Calu3 (cell line): Measurements from ENCODE around the gene LHX4. TPM values are rescaled to one million over a fixed set of nuclear protein-coding genes. Genes with fewer than 3 reads are reported as not detected.

Experiments used
- BruUV-seq: library from RNA; stranded (reverse); fragments of 400-500 nt; replicated peaks from 2 replicates; lab custom pipeline; 2021; lab: Mats Ljungman, UMichigan
- CTCF ChIA-PET: fragments of 300-600 bp; sonication (Branson Sonifier 250); formaldehyde crosslinking; loops from one replicate; lab custom pipeline; 2022; ENCODE audit warnings: antibody characterized with exemption; lab: Charles Lee
- DNase-seq: peaks from one replicate; pipeline ENCODE4 v3.0.0; 2022
- H3K27ac Mint-ChIP-seq: one replicate; pipeline ENCODE4 v1.8.0; 2022; ENCODE audit warnings: mixed read lengths; ENCODE audit not compliant: unreplicated experiment
- H3K27me3 Mint-ChIP-seq: one replicate; pipeline ENCODE4 v1.8.0; 2022; ENCODE audit warnings: mixed read lengths; ENCODE audit not compliant: unreplicated experiment
- H3K36me3 Mint-ChIP-seq: one replicate; pipeline ENCODE4 v1.8.0; 2022; ENCODE audit warnings: mild to moderate bottlenecking, moderate library complexity, mixed read lengths; ENCODE audit not compliant: insufficient read depth, unreplicated experiment
- H3K4me1 Mint-ChIP-seq: one replicate; pipeline ENCODE4 v1.8.0; 2022; ENCODE audit warnings: mild to moderate bottlenecking, low read depth, mixed read lengths; ENCODE audit not compliant: unreplicated experiment
- H3K4me3 Mint-ChIP-seq: one replicate; pipeline ENCODE4 v1.8.0; 2022; ENCODE audit warnings: mild to moderate bottlenecking, low read depth, moderate library complexity, mixed read lengths; ENCODE audit not compliant: unreplicated experiment
- H3K9me3 Mint-ChIP-seq: one replicate; pipeline ENCODE4 v1.8.0; 2022; ENCODE audit warnings: low read depth, mixed read lengths; ENCODE audit not compliant: unreplicated experiment
- CTCF ChIP-seq: fragments of 200-600 bp; IDR thresholded peaks from one replicate; pipeline ENCODE4 v1.8.0; 2022; ENCODE audit warnings: antibody characterized with exemption; ENCODE audit not compliant: unreplicated experiment
- intact Hi-C: fragments of 100-400 bp; cut with micrococcal nuclease; formaldehyde crosslinking; loops from one replicate; pipeline ENCODE4 v1.10.0; 2022; ENCODE audit not compliant: unreplicated experiment
- total RNA-seq: library from RNA; stranded (reverse); gene quantifications from 2 replicates; pipeline ENCODE4 v1.2.3, GENCODE V29; 2022

Gene LHX4
- total RNA-seq, 1 experiment from 2014 or later: 0.19 TPM

- CTCF ChIA-PET: no interaction called here
- peaks cover 20% of the 10 kb centered on the region for H3K4me1 Mint-ChIP-seq
- no peak for TF ChIP-seq CTCF
- no TSS peak for BruUV-seq
- H3K9me3 Mint-ChIP-seq: no peaks in the 10 kb centered on the region
- no peak overlapping the region for H3K27ac Mint-ChIP-seq
- no peak for DNase-seq
- no peaks in the 10 kb centered on the region for H3K27me3 Mint-ChIP-seq
- H3K36me3 Mint-ChIP-seq: peaks cover 29% of the 10 kb centered on the region
- intact Hi-C loops: loop anchor here (1.0 kb wide), 1 partner anchor 226 kb away; no protein-coding TSS in a partner anchor
- no peak overlapping the region for H3K4me3 Mint-ChIP-seq
Measured at GRCh38 chr1:180190091-180190490, 40.0 kb upstream of the LHX4 start.

- TF ChIP-seq CTCF: no peak
- BruUV-seq: no TSS peak
- H3K4me3 Mint-ChIP-seq: no peak overlapping the region
- no peak for DNase-seq
- no peaks in the 10 kb centered on the region for H3K9me3 Mint-ChIP-seq
- no peaks in the 10 kb centered on the region for H3K27me3 Mint-ChIP-seq
- peaks cover 32% of the 10 kb centered on the region for H3K36me3 Mint-ChIP-seq
- intact Hi-C loops: no loop called here
- peaks cover 20% of the 10 kb centered on the region for H3K4me1 Mint-ChIP-seq
- H3K27ac Mint-ChIP-seq: no peak overlapping the region
- CTCF ChIA-PET: no interaction called here
Measured at GRCh38 chr1:180192172-180192571, 37.9 kb upstream of the LHX4 start.

- Mint-ChIP-seq H3K4me1 (peaks cover 20% of the 10 kb centered on the region), H3K36me3 (peaks cover 33% of the 10 kb centered on the region), H3K9me3 (no peaks in the 10 kb centered on the region), H3K27me3 (no peaks in the 10 kb centered on the region), H3K27ac (no peak overlapping the region), H3K4me3 (no peak overlapping the region)
- CTCF ChIA-PET: no interaction called here
- no TSS peak for BruUV-seq
- TF ChIP-seq CTCF: no peak
- DNase-seq: no peak
- intact Hi-C loops: no loop called here
Measured at GRCh38 chr1:180193141-180194047, 36.7 kb upstream of the LHX4 start.

- no peak for TF ChIP-seq CTCF
- Mint-ChIP-seq H3K9me3 (no peaks in the 10 kb centered on the region), H3K4me1 (peaks cover 20% of the 10 kb centered on the region), H3K36me3 (peaks cover 36% of the 10 kb centered on the region), H3K4me3 (no peak overlapping the region), H3K27me3 (no peaks in the 10 kb centered on the region), H3K27ac (no peak overlapping the region)
- intact Hi-C loops: no loop called here
- no TSS peak for BruUV-seq
- CTCF ChIA-PET: no interaction called here
- DNase-seq: no peak
Measured at GRCh38 chr1:180194048-180194425, 36.0 kb upstream of the LHX4 start.
